Lower lobe of right lung (tissue), 2 donors: Measurements from ENCODE around the gene IL18R1. TPM values are rescaled to one million over a fixed set of nuclear protein-coding genes. Genes with fewer than 3 reads are reported as not detected.
"Not testable (repeated sequence)": the region's sequence is repeated elsewhere in the genome, so short reads cannot be mapped to it uniquely, and the experiment has no call there.

Source experiments
- ATAC-seq, 2 donors: fragments of 200-7000 bp; cut with Tn5 transposase; one replicate each; pipeline ENCODE4 v1.9.1; 2020 to 2022; ENCODE audit warnings: mild to moderate bottlenecking in 2 of 2, moderate library complexity in 2 of 2
- DNase-seq: peaks from one replicate; pipeline ENCODE4 v3.0.0-alpha.2; 2020
- H3K27ac ChIP-seq: fragments of 200-600 bp; one replicate; pipeline ENCODE4 v1.8.0; 2022
- H3K27me3 ChIP-seq: fragments of 200-600 bp; one replicate; pipeline ENCODE4 v1.8.0; 2022; ENCODE audit warnings: low read depth
- H3K36me3 ChIP-seq: fragments of 200-600 bp; one replicate; pipeline ENCODE4 v1.8.0; 2022; ENCODE audit warnings: mild to moderate bottlenecking
- H3K4me1 ChIP-seq: fragments of 200-600 bp; one replicate; pipeline ENCODE4 v1.8.0; 2022
- H3K4me3 ChIP-seq: fragments of 200-600 bp; one replicate; pipeline ENCODE4 v1.8.0; 2022; ENCODE audit warnings: mild to moderate bottlenecking
- H3K9me3 ChIP-seq: fragments of 200-600 bp; one replicate; pipeline ENCODE4 v1.8.0; 2022
- intact Hi-C: fragments of 100-400 bp; cut with DNase I; formaldehyde crosslinking; loops from one replicate; pipeline ENCODE4 v1.11.0; 2022
- total RNA-seq: library from RNA; stranded (reverse); fragmentation: NEBNext Ultra II Directional; extraction: Animal tissue kit (Norgen Biotek cat#: 25700); gene quantifications from one replicate; pipeline ENCODE4 v1.2.1, GENCODE V29; 2021
- TF ChIP-seq, protein P1 (sequence below): fragments of 200-600 bp; IDR thresholded peaks from one replicate; pipeline ENCODE4 v1.8.0; 2022; ENCODE audit warnings: antibody characterized with exemption, mild to moderate bottlenecking
- donor health status: DM: no; HTN: yes; CAD: no; lungs with severe emphysema.

Gene IL18R1
- total RNA-seq, 1 donor from 2014 or later, result 27.5 TPM

DNA sequence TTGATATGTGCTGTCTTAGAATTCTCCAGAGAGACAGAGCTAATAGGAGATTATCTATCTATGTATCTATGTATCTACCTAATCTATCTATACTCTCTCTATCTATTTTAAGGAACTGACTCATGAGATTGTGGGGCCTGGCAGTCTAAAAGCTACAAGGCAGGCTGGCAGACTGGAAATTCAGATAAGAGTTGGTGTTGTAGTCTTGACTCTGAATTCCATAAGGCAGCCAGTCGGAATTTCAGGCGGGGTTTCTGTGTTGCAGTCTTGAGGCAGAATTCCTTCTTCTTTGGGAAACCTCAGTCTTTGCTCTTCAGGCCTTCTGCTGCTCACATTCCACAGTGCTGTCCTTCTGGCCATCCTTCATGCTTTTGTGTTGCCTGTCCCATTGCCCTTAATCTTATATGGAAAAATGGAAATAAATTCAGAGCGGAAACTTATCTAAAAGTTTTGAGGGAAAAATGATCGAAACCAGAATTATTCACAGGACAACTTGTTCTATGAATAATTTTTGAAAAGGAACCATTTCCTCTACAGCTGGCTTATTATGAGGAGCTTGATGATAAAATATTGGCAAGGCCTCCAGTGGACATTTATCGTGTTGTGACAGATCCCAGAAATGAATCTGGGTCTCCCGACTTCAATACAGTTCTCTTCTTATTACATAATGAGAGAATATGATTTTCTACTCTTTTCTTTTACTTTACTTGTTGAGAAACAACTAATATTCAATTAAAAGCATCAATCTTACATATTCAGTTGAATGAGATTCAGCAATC is 33.5 kb upstream of the IL18R1 start:
- Histone ChIP-seq H3K27ac (no peak overlapping the region), H3K27me3 (no peaks in the 10 kb centered on the region), H3K36me3 (no peaks in the 10 kb centered on the region), H3K9me3 (no peaks in the 10 kb centered on the region), H3K4me1 (no peaks in the 10 kb centered on the region), H3K4me3 (no peak overlapping the region)
- ATAC-seq (no peak), DNase-seq (no peak)
- TF ChIP-seq, protein P1, sequence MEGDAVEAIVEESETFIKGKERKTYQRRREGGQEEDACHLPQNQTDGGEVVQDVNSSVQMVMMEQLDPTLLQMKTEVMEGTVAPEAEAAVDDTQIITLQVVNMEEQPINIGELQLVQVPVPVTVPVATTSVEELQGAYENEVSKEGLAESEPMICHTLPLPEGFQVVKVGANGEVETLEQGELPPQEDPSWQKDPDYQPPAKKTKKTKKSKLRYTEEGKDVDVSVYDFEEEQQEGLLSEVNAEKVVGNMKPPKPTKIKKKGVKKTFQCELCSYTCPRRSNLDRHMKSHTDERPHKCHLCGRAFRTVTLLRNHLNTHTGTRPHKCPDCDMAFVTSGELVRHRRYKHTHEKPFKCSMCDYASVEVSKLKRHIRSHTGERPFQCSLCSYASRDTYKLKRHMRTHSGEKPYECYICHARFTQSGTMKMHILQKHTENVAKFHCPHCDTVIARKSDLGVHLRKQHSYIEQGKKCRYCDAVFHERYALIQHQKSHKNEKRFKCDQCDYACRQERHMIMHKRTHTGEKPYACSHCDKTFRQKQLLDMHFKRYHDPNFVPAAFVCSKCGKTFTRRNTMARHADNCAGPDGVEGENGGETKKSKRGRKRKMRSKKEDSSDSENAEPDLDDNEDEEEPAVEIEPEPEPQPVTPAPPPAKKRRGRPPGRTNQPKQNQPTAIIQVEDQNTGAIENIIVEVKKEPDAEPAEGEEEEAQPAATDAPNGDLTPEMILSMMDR, result no peak
- intact Hi-C loops, result no loop called here

DNA sequence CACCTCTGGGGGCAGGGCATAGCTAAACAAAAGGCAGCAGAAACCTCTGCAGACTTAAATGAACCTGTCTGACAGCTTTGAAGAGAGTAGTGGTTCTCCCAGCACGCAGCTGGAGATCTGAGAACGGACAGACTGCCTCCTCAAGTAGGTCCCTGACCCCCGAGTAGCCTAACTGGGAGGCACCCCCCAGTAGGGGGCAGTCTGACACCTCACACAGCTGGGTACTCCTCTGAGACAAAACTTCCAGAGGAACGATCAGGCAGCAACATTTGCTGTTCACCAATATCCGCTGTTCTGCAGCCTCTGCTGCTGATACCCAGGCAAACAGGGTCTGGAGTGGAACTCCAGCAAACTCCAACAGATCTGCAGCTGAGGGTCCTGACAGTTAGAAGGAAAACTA is 30.7 kb upstream of the IL18R1 start:
- H3K9me3 ChIP-seq, H3K4me1 ChIP-seq, H3K27me3 ChIP-seq, intact Hi-C loops, ATAC-seq, DNase-seq, H3K4me3 ChIP-seq, H3K27ac ChIP-seq, H3K36me3 ChIP-seq: not testable (repeated sequence)

DNA sequence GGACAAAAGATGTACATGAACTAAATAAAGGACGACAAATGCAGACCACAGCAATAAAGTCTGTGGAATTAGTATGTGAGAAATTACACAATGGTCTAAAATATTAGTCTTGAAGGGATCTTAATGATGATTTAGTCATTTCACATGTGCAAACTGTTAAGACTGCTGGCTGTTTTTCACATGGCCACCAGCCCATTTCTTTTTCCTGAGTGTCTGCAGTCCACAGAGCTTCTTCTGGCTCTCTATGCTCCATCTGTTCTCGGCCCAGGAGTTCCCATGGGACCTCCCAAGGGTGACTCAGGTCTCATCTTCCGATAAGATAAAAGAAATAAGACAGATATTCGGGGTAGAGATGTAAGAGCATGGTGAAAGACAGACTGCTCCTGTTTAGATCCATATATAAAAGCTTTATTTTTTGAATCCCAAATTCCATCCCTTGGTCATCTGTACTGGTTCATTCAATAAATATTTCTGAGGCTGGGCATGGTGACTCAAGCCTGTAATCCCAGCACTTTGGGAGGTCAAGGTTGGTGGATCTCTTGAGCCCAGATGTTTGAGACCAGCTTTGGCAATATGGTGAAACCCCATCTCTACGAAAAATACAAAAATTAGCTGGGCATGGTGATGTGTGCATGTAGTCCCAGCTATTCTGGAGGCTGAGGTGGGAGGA is 24.1 kb upstream of the IL18R1 start:
- intact Hi-C loops, result no loop called here
- Histone ChIP-seq H3K27me3 (no peaks in the 10 kb centered on the region), H3K4me3 (no peak overlapping the region), H3K36me3 (no peaks in the 10 kb centered on the region), H3K9me3 (no peaks in the 10 kb centered on the region), H3K27ac (no peak overlapping the region), H3K4me1 (no peaks in the 10 kb centered on the region)
- DNase-seq (no peak), ATAC-seq (no peak)
- TF ChIP-seq, protein P1, result no peak

DNA sequence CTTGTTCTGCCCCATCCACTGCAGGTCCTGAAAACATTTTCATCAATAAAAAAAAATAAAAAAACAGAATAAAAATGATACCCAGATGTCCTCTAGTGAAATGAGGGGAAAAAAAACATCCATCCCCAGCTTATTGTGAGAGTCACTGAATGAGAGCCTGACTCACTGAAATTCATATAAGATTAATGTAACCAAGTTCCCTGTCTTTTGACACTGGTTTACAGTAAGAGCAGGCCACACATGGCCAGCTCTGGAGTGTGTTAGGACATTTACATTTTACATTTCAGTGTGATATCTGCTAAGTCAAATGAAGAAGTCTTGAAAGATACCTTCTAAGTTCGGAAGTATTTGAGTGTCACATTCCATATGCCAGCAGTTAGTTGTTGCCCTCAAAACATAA is 21.1 kb upstream of the IL18R1 start:
- DNase-seq, result no peak
- H3K9me3 ChIP-seq, result no peaks in the 10 kb centered on the region
- H3K27ac ChIP-seq, result no peak overlapping the region
- TF ChIP-seq, protein P1, result no peak
- no peaks in the 10 kb centered on the region for H3K27me3 ChIP-seq
- H3K36me3 ChIP-seq, result no peaks in the 10 kb centered on the region
- intact Hi-C loops, result no loop called here
- no peak for ATAC-seq
- no peak overlapping the region for H3K4me3 ChIP-seq
- no peaks in the 10 kb centered on the region for H3K4me1 ChIP-seq

DNA sequence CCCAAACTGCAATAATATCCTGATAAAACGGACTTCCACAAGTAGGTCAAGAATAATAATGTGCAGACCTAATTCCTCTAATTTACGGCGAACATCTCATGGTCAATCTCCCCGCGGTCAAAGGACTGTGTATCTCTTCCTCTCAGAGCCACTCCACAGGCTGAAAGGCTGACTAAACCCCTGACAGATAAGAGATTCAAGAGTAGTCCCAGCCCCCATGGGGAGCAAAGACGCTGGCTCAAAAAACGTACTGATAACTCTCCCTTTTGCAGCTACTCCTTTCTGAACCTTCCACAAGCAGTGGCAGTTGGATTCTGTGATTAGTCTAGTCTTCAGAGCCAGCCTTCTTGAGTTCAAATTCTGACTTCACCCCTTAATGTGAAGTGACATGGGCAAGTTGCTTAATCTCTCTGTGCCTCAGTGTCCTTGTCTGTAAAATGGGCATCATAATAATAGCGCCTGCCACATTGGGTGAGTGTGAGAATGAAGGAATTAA is 19.7 kb upstream of the IL18R1 start:
- H3K27ac ChIP-seq, result no peak overlapping the region
- intact Hi-C loops, result no loop called here
- TF ChIP-seq, protein P1, result no peak
- H3K27me3 ChIP-seq, result no peaks in the 10 kb centered on the region
- no peak overlapping the region for H3K4me3 ChIP-seq
- H3K9me3 ChIP-seq, result no peaks in the 10 kb centered on the region
- no peaks in the 10 kb centered on the region for H3K4me1 ChIP-seq
- H3K36me3 ChIP-seq, result no peaks in the 10 kb centered on the region
- ATAC-seq (peak in 1 of 2 donors; percentile 17), DNase-seq (no peak)

DNA sequence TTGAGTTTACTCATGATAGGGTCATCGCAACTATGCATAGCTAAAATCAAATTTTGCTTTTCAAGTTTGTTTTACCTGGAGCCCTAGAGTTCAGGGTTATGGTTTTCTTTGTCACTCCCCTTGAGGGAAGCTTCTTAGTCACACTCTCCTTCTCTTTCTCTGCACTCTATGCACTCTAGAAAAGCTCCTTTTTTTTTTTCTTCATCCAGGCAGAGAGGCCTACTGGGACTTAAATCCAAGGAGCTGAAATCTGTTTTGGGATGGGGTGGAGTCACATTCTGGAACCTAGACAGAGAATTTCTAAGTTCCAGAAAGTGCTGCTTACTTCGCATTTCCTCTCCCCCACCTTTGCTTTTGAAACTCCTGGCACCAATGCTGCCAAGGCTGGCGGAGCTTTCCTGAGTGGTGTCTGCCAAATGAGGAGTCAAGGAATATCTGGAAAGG is 19.1 kb upstream of the IL18R1 start:
- H3K27ac ChIP-seq, result peak overlapping the region; percentile 42
- H3K4me3 ChIP-seq, result peak overlapping the region; percentile 10
- no peaks in the 10 kb centered on the region for H3K4me1 ChIP-seq
- no peaks in the 10 kb centered on the region for H3K9me3 ChIP-seq
- no peaks in the 10 kb centered on the region for H3K27me3 ChIP-seq
- TF ChIP-seq, protein P1, result no peak
- ATAC-seq, result no peak
- intact Hi-C loops, result no loop called here
- no peaks in the 10 kb centered on the region for H3K36me3 ChIP-seq
- no peak for DNase-seq
